A673 (cell line): ENCODE results near the gene YPEL3. TPM values are rescaled to one million over a fixed set of nuclear protein-coding genes. Genes with fewer than 3 reads are reported as not detected.

Experiments used
- BruUV-seq: library from RNA; stranded (reverse); fragments of 400-500 nt; replicated peaks from 2 replicates; lab custom pipeline; 2021; lab: Mats Ljungman, UMichigan
- CTCF ChIA-PET: fragments of 300-600 bp; sonication (Branson Sonifier 250); formaldehyde crosslinking; loops from one replicate; lab custom pipeline; 2022; ENCODE audit warnings: antibody characterized with exemption; lab: Charles Lee
- POLR2A ChIA-PET: fragments of 300-600 bp; sonication (Branson Sonifier 250); formaldehyde crosslinking; loops from one replicate; lab custom pipeline; 2022; ENCODE audit warnings: antibody characterized with exemption; ENCODE audit not compliant: low non-redundant PET; lab: Charles Lee
- DNase-seq: peaks from one replicate; pipeline ENCODE4 v3.0.0-alpha.2; 2015; ENCODE audit warnings: low spot score
- H3K27ac ChIP-seq: fragments of 200-600 bp; sonication (generic); 2 replicates; pipeline ENCODE4 v1.5.1; 2016; ENCODE audit warnings: mixed run types, low read depth, mild to moderate bottlenecking, mixed read lengths, antibody characterized with exemption, low read length; ENCODE audit not compliant: poor library complexity, severe bottlenecking
- H3K27me3 ChIP-seq: fragments of 200-600 bp; sonication (generic); replicated peaks from 2 replicates; pipeline ENCODE4 v1.6.1; 2017; ENCODE audit warnings: mixed run types, low read depth, mild to moderate bottlenecking, mixed read lengths, antibody characterized with exemption, low read length; ENCODE audit not compliant: insufficient read depth, poor library complexity
- H3K36me3 ChIP-seq: fragments of 200-600 bp; sonication (generic); 2 replicates; pipeline ENCODE4 v1.6.1; 2016; ENCODE audit warnings: mixed run types, mild to moderate bottlenecking, mixed read lengths, antibody characterized with exemption, low read length; ENCODE audit not compliant: insufficient read depth, poor library complexity, severe bottlenecking
- H3K4me1 ChIP-seq: fragments of 200-600 bp; sonication (generic); 2 replicates; pipeline ENCODE4 v1.6.1; 2017; ENCODE audit warnings: mixed run types, mild to moderate bottlenecking, mixed read lengths, antibody characterized with exemption, low read length; ENCODE audit not compliant: insufficient read depth, poor library complexity, severe bottlenecking
- H3K4me3 ChIP-seq: fragments of 200-600 bp; sonication (generic); 2 replicates; pipeline ENCODE4 v1.5.1; 2016; ENCODE audit warnings: low read depth, mixed run types, mild to moderate bottlenecking, mixed read lengths, low read length; ENCODE audit not compliant: poor library complexity, severe bottlenecking
- H3K9me3 ChIP-seq: fragments of 200-600 bp; sonication (generic); 2 replicates; pipeline ENCODE4 v1.6.1; 2016; ENCODE audit warnings: mixed run types, low read depth, mild to moderate bottlenecking, mixed read lengths, antibody characterized with exemption, low read length; ENCODE audit not compliant: poor library complexity, severe bottlenecking
- CTCF ChIP-seq: fragments of 300-800, 200-600 bp; sonication (generic); conservative IDR thresholded peaks from 2 replicates; pipeline ENCODE4 v1.5.1; 2017; ENCODE audit warnings: low read depth, mild to moderate bottlenecking, antibody characterized with exemption, low read length, moderate library complexity, mixed read lengths
- EZH2 ChIP-seq: fragments of 200-600 bp; sonication (generic); IDR thresholded peaks from 2 replicates; pipeline ENCODE4 v1.6.1; 2017; ENCODE audit warnings: borderline replicate concordance, low read depth, mild to moderate bottlenecking, mixed read lengths, antibody characterized with exemption, low read length; ENCODE audit not compliant: poor library complexity, severe bottlenecking
- intact Hi-C: fragments of 100-400 bp; cut with micrococcal nuclease; formaldehyde crosslinking; loops from one replicate; pipeline ENCODE4 v1.10.0; 2022; ENCODE audit not compliant: unreplicated experiment
- total RNA-seq: library from RNA; stranded (reverse); gene quantifications from 2 replicates; pipeline ENCODE4 v1.2.3, GENCODE V29; 2021

YPEL3 gene
- total RNA-seq, 1 experiment from 2014 or later: 4.7 TPM

- ChIA-PET POLR2A (no interaction called here), CTCF (no interaction called here)
- Histone ChIP-seq H3K9me3 (no peaks in the 10 kb centered on the region), H3K4me3 (no peak overlapping the region), H3K27ac (no peak overlapping the region), H3K36me3 (peaks cover 33% of the 10 kb centered on the region), H3K27me3 (no peaks in the 10 kb centered on the region), H3K4me1 (peaks cover 6% of the 10 kb centered on the region)
- no TSS peak for BruUV-seq
- TF ChIP-seq CTCF: no peak
- no peak for TF ChIP-seq EZH2
- intact Hi-C loops: no loop called here
- DNase-seq: no peak
Observed at GRCh38 chr16:30086291-30087140, 9.5 kb downstream of the YPEL3 start.

- ChIA-PET CTCF (no interaction called here), POLR2A (no interaction called here)
- no peaks in the 10 kb centered on the region for H3K27me3 ChIP-seq
- H3K4me1 ChIP-seq: no peaks in the 10 kb centered on the region
- DNase-seq: no peak
- H3K36me3 ChIP-seq: peaks cover 38% of the 10 kb centered on the region
- no peak overlapping the region for H3K4me3 ChIP-seq
- H3K9me3 ChIP-seq: no peaks in the 10 kb centered on the region
- no peak overlapping the region for H3K27ac ChIP-seq
- intact Hi-C loops: no loop called here
- TF ChIP-seq EZH2: no peak
- TF ChIP-seq CTCF: no peak
- BruUV-seq: no TSS peak
Observed at GRCh38 chr16:30085820-30086219, 10.2 kb downstream of the YPEL3 start.

- Histone ChIP-seq H3K27ac (no peak overlapping the region), H3K4me3 (no peak overlapping the region), H3K36me3 (peaks cover 44% of the 10 kb centered on the region), H3K27me3 (no peaks in the 10 kb centered on the region), H3K9me3 (no peaks in the 10 kb centered on the region), H3K4me1 (no peaks in the 10 kb centered on the region)
- no peak for TF ChIP-seq EZH2
- no peak for TF ChIP-seq CTCF
- no peak for DNase-seq
- CTCF ChIA-PET: no interaction called here
- no TSS peak for BruUV-seq
- POLR2A ChIA-PET: no interaction called here
- intact Hi-C loops: no loop called here
Observed at GRCh38 chr16:30085247-30085646, 10.8 kb downstream of the YPEL3 start.
